ENCODE measurements around the gene SLC36A4.

The SLC36A4 gene

DNA sequence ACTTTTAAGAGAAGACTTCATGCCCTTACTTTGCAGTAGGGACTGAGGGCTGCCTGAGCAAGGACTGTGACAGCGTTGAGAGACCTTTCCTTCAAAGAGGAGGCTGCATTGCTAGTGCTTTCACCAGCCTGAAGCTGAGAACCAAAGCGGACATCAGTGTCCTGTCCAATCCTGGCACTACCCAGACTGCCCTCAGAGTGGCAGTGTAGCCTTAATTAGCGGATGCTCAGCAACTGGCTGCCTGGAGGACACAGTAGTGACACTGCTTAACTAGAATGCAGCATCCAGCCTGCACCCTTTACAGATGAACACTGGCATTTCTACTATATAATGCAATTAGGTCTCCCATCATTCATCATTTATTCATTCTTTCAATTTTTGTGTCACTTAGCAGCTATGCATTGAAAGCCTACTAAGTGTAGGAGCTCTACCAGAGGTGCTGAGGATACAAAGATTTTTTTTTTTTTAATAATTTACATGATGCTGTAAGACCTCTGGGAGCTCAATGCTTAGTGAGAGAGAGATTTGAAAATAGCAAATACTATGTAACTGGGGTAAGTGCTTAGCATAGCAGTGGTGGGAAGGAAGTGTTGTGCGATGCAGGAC, 36.9 kb upstream of the SLC36A4 start:
- TF ChIP-seq, protein P1, sequence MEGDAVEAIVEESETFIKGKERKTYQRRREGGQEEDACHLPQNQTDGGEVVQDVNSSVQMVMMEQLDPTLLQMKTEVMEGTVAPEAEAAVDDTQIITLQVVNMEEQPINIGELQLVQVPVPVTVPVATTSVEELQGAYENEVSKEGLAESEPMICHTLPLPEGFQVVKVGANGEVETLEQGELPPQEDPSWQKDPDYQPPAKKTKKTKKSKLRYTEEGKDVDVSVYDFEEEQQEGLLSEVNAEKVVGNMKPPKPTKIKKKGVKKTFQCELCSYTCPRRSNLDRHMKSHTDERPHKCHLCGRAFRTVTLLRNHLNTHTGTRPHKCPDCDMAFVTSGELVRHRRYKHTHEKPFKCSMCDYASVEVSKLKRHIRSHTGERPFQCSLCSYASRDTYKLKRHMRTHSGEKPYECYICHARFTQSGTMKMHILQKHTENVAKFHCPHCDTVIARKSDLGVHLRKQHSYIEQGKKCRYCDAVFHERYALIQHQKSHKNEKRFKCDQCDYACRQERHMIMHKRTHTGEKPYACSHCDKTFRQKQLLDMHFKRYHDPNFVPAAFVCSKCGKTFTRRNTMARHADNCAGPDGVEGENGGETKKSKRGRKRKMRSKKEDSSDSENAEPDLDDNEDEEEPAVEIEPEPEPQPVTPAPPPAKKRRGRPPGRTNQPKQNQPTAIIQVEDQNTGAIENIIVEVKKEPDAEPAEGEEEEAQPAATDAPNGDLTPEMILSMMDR (IDR thresholded peaks at IDR 0.05; ENCODE audit: low read depth, low read length): peak; percentile 95
- H3K36me3 ChIP-seq: no peaks in the 10 kb centered on the region
- H3K4me3 ChIP-seq (ENCODE audit: low read depth, low read length): no peak overlapping the region
- no peaks in the 10 kb centered on the region for H3K9me3 ChIP-seq (ENCODE audit: severe bottlenecking)
- H3K27ac ChIP-seq: no peak overlapping the region
- H3K27me3 ChIP-seq (ENCODE audit: insufficient read depth, low read depth, severe bottlenecking): no peaks in the 10 kb centered on the region
- DNase-seq: peak; percentile 83

DNA sequence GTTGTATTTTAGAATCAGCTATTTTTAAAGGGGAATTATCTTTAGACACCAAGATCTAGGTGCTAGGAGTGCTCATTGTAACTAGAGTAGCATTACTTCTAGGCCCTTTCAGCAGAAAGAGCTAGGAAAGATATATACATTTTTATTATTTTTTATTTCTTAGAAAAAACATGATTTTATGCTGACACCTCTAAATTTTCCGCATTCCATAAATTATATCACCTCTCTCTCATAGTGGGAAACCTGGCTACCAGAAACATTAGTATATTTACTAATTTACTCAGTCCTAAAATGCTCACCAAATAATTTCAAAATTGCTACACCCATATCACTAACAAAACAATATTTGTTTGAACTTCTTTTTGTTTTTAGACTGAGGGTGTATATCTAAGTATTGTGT, 32.1 kb upstream of the SLC36A4 start:
- Histone ChIP-seq H3K36me3 (no peaks in the 10 kb centered on the region), H3K4me3 (ENCODE audit: low read depth, low read length) (no peak overlapping the region), H3K9me3 (ENCODE audit: severe bottlenecking) (no peaks in the 10 kb centered on the region), H3K27ac (no peak overlapping the region), H3K27me3 (ENCODE audit: insufficient read depth, low read depth, severe bottlenecking) (no peaks in the 10 kb centered on the region)
- no peak for DNase-seq
- TF ChIP-seq, protein P1 (IDR thresholded peaks at IDR 0.05; ENCODE audit: low read depth, low read length): no peak

DNA sequence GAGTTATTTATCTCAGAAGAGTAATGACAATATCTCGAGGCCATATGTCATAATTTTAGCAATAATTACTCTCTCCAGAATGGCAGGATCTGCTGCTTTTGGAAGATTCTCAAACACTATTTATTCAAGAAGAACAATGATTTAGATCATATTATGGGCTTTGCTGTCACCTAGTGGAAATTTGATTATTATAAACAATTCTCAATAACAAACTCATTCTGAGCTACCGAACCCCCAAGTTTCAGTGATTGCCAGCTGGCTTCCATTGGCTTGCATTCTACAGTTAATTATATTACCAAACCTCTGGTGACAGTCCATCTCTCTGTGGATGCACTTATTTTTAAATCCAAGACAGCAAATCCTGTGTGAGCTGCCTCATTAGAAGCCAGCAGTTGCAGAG, 27.9 kb upstream of the SLC36A4 start:
- no peaks in the 10 kb centered on the region for H3K36me3 ChIP-seq
- no peaks in the 10 kb centered on the region for H3K9me3 ChIP-seq (ENCODE audit: severe bottlenecking)
- H3K27ac ChIP-seq: no peak overlapping the region
- DNase-seq: no peak
- no peak overlapping the region for H3K4me3 ChIP-seq (ENCODE audit: low read depth, low read length)
- TF ChIP-seq, protein P1 (IDR thresholded peaks at IDR 0.05; ENCODE audit: low read depth, low read length): 0 out of 2 replicates have a peak, but pooled peaks have one; percentile 5
- no peaks in the 10 kb centered on the region for H3K27me3 ChIP-seq (ENCODE audit: insufficient read depth, low read depth, severe bottlenecking)

DNA sequence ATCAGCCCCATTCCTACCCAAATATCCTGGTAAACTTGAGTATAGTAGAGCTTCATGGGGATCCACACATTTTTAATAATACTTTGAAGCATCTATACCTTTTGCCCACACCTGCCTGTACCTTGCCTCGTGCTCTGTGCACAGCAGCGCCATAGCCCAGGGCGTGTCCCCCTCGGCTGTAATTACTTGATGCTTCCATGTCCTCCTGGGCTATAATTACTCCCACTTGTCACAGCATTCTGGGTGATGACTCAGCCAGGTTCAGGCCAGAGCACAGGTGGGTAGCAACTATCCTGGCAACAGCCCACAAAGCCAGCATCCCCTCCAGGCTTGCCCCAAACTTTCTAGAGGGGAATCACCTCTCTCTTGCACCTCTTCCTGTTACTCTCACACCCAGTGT, 23.7 kb upstream of the SLC36A4 start:
- no peak overlapping the region for H3K27ac ChIP-seq
- no peak for DNase-seq
- no peak overlapping the region for H3K4me3 ChIP-seq (ENCODE audit: low read depth, low read length)
- H3K9me3 ChIP-seq (ENCODE audit: severe bottlenecking): no peaks in the 10 kb centered on the region
- no peaks in the 10 kb centered on the region for H3K27me3 ChIP-seq (ENCODE audit: insufficient read depth, low read depth, severe bottlenecking)
- no peaks in the 10 kb centered on the region for H3K36me3 ChIP-seq
- TF ChIP-seq, protein P1 (IDR thresholded peaks at IDR 0.05; ENCODE audit: low read depth, low read length): no peak

DNA sequence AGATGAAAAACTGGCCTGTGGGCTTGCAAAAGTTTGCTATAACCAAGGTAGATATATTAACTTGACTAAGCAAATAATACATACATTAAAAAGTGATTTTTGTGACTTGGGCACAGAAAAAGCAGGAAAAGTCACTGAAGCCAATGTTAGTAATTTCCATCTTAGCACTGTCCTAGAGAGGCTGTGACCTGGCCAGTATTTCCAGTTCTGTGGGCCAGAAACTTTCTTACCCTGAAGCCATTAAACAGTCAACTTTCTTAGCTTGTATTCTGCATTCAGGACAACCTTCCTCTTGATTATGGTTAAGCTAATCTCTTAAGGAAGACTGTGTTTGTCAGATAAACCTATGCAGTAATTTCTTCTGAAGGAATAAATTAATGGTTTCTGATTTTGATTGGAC, 22.3 kb upstream of the SLC36A4 start:
- H3K36me3 ChIP-seq: no peaks in the 10 kb centered on the region
- no peak overlapping the region for H3K27ac ChIP-seq
- no peaks in the 10 kb centered on the region for H3K27me3 ChIP-seq (ENCODE audit: insufficient read depth, low read depth, severe bottlenecking)
- DNase-seq: no peak
- H3K4me3 ChIP-seq (ENCODE audit: low read depth, low read length): no peak overlapping the region
- H3K9me3 ChIP-seq (ENCODE audit: severe bottlenecking): no peaks in the 10 kb centered on the region
- TF ChIP-seq, protein P1 (IDR thresholded peaks at IDR 0.05; ENCODE audit: low read depth, low read length): no peak

DNA sequence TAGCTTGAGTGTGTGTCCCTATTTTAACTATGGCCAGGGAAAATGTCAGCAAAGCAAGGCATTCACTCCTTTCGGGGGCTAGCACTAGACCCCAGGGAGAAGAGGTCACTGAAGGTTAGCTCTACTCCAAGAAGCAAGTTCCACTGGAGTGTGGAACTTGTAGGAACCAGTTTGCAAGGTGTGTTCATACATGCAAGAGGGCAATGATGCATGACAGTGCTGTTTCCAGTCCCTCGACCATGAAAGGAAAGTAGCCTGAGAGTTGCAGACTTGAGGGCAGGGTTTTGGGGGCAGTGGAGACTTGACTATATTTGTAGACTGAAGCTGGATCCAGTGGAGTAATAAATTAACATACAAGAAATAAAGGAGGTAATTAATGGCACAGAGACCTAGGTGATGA, 21.6 kb upstream of the SLC36A4 start:
- no peak overlapping the region for H3K27ac ChIP-seq
- DNase-seq: no peak
- H3K4me3 ChIP-seq (ENCODE audit: low read depth, low read length): no peak overlapping the region
- no peaks in the 10 kb centered on the region for H3K9me3 ChIP-seq (ENCODE audit: severe bottlenecking)
- H3K36me3 ChIP-seq: no peaks in the 10 kb centered on the region
- TF ChIP-seq, protein P1 (IDR thresholded peaks at IDR 0.05; ENCODE audit: low read depth, low read length): no peak
- no peaks in the 10 kb centered on the region for H3K27me3 ChIP-seq (ENCODE audit: insufficient read depth, low read depth, severe bottlenecking)

Measured in WERI-Rb-1 (cell line).